Ishikawa (cell line): ENCODE results near the gene FMNL2.

ENCODE experiments used
- CREB1 ChIP-seq: IDR thresholded peaks from 2 replicates; pipeline ENCODE4 v1.6.1; 2012; ENCODE audit warnings: low read depth
- EP300 ChIP-seq: IDR thresholded peaks from 2 replicates; pipeline ENCODE4 v1.6.1; 2012; ENCODE audit warnings: borderline replicate concordance
- NFIC ChIP-seq: IDR thresholded peaks from 2 replicates; pipeline ENCODE4 v1.6.1; 2012
- RAD21 ChIP-seq: IDR thresholded peaks from 2 replicates; pipeline ENCODE4 v1.6.1; 2012; ENCODE audit warnings: low read depth
- TAF1 ChIP-seq: IDR thresholded peaks from 2 replicates; pipeline ENCODE4 v1.6.1; 2012; ENCODE audit warnings: low read depth, mild to moderate bottlenecking
- TF ChIP-seq, protein P1 (sequence below): IDR thresholded peaks from 2 replicates; pipeline ENCODE4 v1.6.1; 2012
- TF ChIP-seq, protein P2 (sequence below): IDR thresholded peaks from 2 replicates; pipeline ENCODE4 v1.6.1; 2012

DNA sequence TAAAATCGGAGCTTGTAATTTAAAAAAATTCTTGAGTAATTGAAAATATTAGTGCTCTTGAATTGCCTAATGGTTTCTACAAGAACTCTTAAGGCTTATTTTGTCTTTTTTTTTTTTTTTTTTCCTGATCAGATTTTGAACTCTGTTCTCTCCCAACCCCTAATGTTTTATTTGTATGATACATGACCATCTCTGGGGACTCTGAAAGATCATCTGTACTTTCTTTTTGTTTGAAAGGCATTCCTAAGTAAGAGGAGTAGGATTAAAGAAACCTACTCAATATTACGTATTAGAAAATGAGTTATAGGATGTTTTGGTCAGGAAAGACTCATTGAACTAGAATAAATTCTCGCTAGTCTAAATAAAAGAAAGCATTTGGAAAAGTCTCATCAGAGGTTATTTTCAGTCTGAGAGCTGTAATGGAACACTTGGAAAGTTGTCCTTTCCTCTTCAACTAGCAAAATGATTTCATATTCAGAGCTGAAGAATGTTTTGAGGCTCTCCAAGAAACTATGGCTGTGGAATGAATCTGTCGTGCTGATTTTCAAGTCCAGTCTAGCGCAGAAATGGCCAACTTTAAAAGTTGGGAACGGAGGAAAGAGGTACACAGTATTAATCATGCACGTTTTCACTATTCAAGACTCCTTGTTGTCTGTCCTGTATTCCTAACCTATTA, 199.6 kb downstream of the FMNL2 start:
- TF ChIP-seq, protein P1, sequence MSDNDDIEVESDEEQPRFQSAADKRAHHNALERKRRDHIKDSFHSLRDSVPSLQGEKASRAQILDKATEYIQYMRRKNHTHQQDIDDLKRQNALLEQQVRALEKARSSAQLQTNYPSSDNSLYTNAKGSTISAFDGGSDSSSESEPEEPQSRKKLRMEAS = no peak
- TF ChIP-seq RAD21 = no peak
- no peak for TF ChIP-seq TAF1
- TF ChIP-seq CREB1 = no peak
- TF ChIP-seq NFIC = no peak
- TF ChIP-seq, protein P2, sequence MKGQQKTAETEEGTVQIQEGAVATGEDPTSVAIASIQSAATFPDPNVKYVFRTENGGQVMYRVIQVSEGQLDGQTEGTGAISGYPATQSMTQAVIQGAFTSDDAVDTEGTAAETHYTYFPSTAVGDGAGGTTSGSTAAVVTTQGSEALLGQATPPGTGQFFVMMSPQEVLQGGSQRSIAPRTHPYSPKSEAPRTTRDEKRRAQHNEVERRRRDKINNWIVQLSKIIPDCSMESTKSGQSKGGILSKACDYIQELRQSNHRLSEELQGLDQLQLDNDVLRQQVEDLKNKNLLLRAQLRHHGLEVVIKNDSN = no peak
- no peak for TF ChIP-seq EP300
